Endothelial cell of umbilical vein (primary cell): ENCODE results near the gene KCNJ18. TPM values are rescaled to one million over a fixed set of nuclear protein-coding genes. Genes with fewer than 3 reads are reported as not detected.
"Not testable (repeated sequence)": the region's sequence is repeated elsewhere in the genome, so short reads cannot be mapped to it uniquely, and the experiment has no call there.

ENCODE experiments used
- BruUV-seq: library from RNA; stranded (reverse); fragments of 400-500 nt; replicated peaks from 2 replicates; lab custom pipeline; 2021; lab: Mats Ljungman, UMichigan
- CTCF ChIA-PET: fragments of 300-600, 350-600 bp; sonication (Branson Sonifier 250); formaldehyde crosslinking; loops from one replicate; lab custom pipeline; 2021; ENCODE audit warnings: antibody characterized with exemption, inconsistent platforms; lab: Charles Lee
- POLR2A ChIA-PET: fragments of 300-600, 350-600 bp; sonication (Branson Sonifier 250); formaldehyde crosslinking; loops from one replicate; lab custom pipeline; 2021; ENCODE audit warnings: antibody characterized with exemption, inconsistent platforms; lab: Charles Lee
- DNase-seq: peaks from one replicate; pipeline ENCODE4 v3.0.0-alpha.2; 2011; ENCODE audit warnings: low read depth, low spot score
- FAIRE-seq: peaks from 2 replicates; lab custom pipeline; 2011; peaks lifted over from hg19 to GRCh38; lab: Jason Lieb, UNC
- H2AFZ ChIP-seq: 2 replicates; pipeline ENCODE4 v1.6.0; 2012; ENCODE audit warnings: low read depth, low read length, control low read depth, inconsistent platforms
- H3K27ac ChIP-seq: 2 replicates; pipeline ENCODE4 v1.5.1; 2011; ENCODE audit warnings: low read depth, mild to moderate bottlenecking, control low read depth, low read length, moderate library complexity; ENCODE audit not compliant: insufficient read depth
- H3K27me3 ChIP-seq, 2 experiments: 2 replicates each; pipeline versions ENCODE4 v1.6.0 to v1.6.1; 2011; ENCODE audit warnings: low read length in 2 of 2, mixed read lengths in 1 of 2; ENCODE audit not compliant: control insufficient read depth in 2 of 2, insufficient read depth in 2 of 2
- H3K36me3 ChIP-seq, 2 experiments: 2 replicates in 1 of 2; 3 replicates in 1 of 2; pipeline ENCODE4 v1.5.1; 2011; ENCODE audit warnings: low read length in 2 of 2, mild to moderate bottlenecking in 1 of 2, moderate library complexity in 1 of 2; ENCODE audit not compliant: control insufficient read depth in 2 of 2, insufficient read depth in 2 of 2; ENCODE audit errors: extremely low read depth in 1 of 2
- H3K4me1 ChIP-seq: 3 replicates; pipeline ENCODE4 v1.5.1; 2011; ENCODE audit warnings: mild to moderate bottlenecking, low read length; ENCODE audit not compliant: control insufficient read depth, insufficient read depth; ENCODE audit errors: extremely low read depth
- H3K4me2 ChIP-seq: 2 replicates; pipeline ENCODE4 v1.6.1; 2011; ENCODE audit warnings: low read length, control low read depth, mixed read lengths; ENCODE audit not compliant: insufficient read depth
- H3K4me3 ChIP-seq, 3 experiments: fragments of 200-600 bp in 1 of 3; sonication (generic), shearing (Covaris generic) in 1 of 3; replicated peaks in 1 of 3; 2 replicates each; pipeline ENCODE4 v1.5.1; 2011 to 2016; ENCODE audit warnings: control low read depth in 3 of 3, low read length in 3 of 3, mild to moderate bottlenecking in 2 of 3, inconsistent platforms in 1 of 3, low read depth in 1 of 3, moderate library complexity in 1 of 3; ENCODE audit not compliant: insufficient read depth in 1 of 3
- H3K79me2 ChIP-seq: 2 replicates; pipeline ENCODE4 v1.6.0; 2012; ENCODE audit warnings: low read length, inconsistent platforms; ENCODE audit not compliant: control insufficient read depth, insufficient read depth
- H3K9ac ChIP-seq: replicated peaks from 2 replicates; pipeline ENCODE3; 2011; ENCODE audit warnings: low read length, control low read depth; ENCODE audit not compliant: insufficient read depth; ENCODE audit errors: extremely low read depth
- H3K9me1 ChIP-seq: replicated peaks from 3 replicates; pipeline ENCODE4 v1.6.0; 2011; ENCODE audit warnings: mild to moderate bottlenecking, low read length; ENCODE audit not compliant: control insufficient read depth, insufficient read depth; ENCODE audit errors: extremely low read depth
- H3K9me3 ChIP-seq: replicated peaks from 2 replicates; pipeline ENCODE4 v1.5.1; 2012; ENCODE audit warnings: low read length, inconsistent platforms; ENCODE audit not compliant: control insufficient read depth, insufficient read depth
- H4K20me1 ChIP-seq: replicated peaks from 2 replicates; pipeline ENCODE3; 2011; ENCODE audit warnings: mild to moderate bottlenecking, low read length; ENCODE audit not compliant: control insufficient read depth, insufficient read depth; ENCODE audit errors: extremely low read depth
- MYC ChIP-seq: IDR thresholded peaks from one replicate; pipeline ENCODE4 v1.6.1; 2011; ENCODE audit warnings: mild to moderate bottlenecking, low read depth, low read length
- dilution Hi-C: fragments of 300-500 bp; cut with MboI; formaldehyde crosslinking; loops from one replicate; pipeline ENCODE4 v1.15.0; 2019; ENCODE audit warnings: low sequenced_read_pairs; ENCODE audit not compliant: extremely low pct_ligation_motif_present
- intact Hi-C: fragments of 100-400 bp; cut with micrococcal nuclease; formaldehyde crosslinking; loops from one replicate; pipeline ENCODE4 v1.10.0; 2022
- polyA plus RNA-seq, 4 experiments: library from polyadenylated mRNA; depleted of rRNA in 3 of 4; stranded (reverse) in 3 of 4; unstranded in 1 of 4; fragments of >200 nt; gene quantifications; 2 replicates each; pipeline versions ENCODE4 v1.2.1 to v1.2.3, GENCODE V29; 2011 to 2012; ENCODE audit warnings: missing spikeins in 1 of 4
- total RNA-seq: library from RNA; stranded (reverse); gene quantifications from 2 replicates; pipeline ENCODE4 v1.2.3, GENCODE V29; 2021
- TF ChIP-seq, protein P1 (sequence below), 2 donors: IDR thresholded peaks; 1 replicate in 1 of 2; 2 replicates in 1 of 2; pipeline ENCODE4 v1.5.1; 2011; ENCODE audit warnings: low read length in 2 of 2, mild to moderate bottlenecking in 2 of 2, moderate library complexity in 2 of 2, control low read depth in 1 of 2, inconsistent platforms in 1 of 2, low read depth in 1 of 2; ENCODE audit not compliant: insufficient read depth in 1 of 2; ENCODE audit errors: extremely low read depth in 1 of 2

Gene KCNJ18
- total and polyA plus RNA-seq, 2 donors (not counting 3 experiments of a cell fraction or from before 2014, with no cell fraction given) = not detected

GRCh38 chr17:21741520-21741919 is 49.2 kb downstream of the KCNJ18 start:
- H3K4me2 ChIP-seq, H3K9me3 ChIP-seq, dilution Hi-C loops, H3K9ac ChIP-seq, H3K27ac ChIP-seq, BruUV-seq, intact Hi-C loops, H4K20me1 ChIP-seq, H3K4me1 ChIP-seq, FAIRE-seq, H3K36me3 ChIP-seq, H2AFZ ChIP-seq, H3K27me3 ChIP-seq, H3K9me1 ChIP-seq, H3K4me3 ChIP-seq, H3K79me2 ChIP-seq, DNase-seq, POLR2A ChIA-PET: not testable (repeated sequence)
- CTCF ChIA-PET = interaction anchor here (0.7 kb wide), 1 partner anchor 194 kb away, joined by 3 read pairs; no protein-coding TSS in a partner anchor

DNA sequence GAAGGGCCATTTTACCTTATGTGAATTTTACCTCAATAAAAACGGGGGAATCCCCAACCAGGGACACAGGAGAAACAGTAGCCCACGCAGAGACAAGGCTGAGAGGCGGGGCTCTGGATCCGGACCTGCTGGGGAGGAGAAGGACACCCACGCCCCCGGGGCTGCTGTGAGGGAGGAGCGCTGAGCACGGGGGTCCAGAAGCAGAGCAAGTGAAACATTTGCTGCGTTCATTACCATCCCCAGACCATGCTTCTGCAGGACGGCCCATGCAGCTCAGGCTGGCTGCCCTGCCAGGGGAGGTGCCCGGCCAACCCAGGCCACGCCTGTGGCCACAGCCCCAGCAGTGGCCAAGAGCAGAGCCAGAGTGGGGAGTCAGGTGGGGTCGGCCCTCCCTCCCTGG is 50.0 kb downstream of the KCNJ18 start:
- intact Hi-C loops = no loop called here
- H2AFZ ChIP-seq = no peak overlapping the region
- dilution Hi-C loops = no loop called here
- no TSS peak for BruUV-seq
- ChIA-PET POLR2A (no interaction called here), CTCF (interaction anchor here (0.7 kb wide), 1 partner anchor 195 kb away, joined by 3 read pairs; no protein-coding TSS in a partner anchor)
- H3K4me2 ChIP-seq = no peak overlapping the region
- H3K36me3 ChIP-seq = no peaks in the 10 kb centered on the region
- no peak overlapping the region for H3K27ac ChIP-seq
- H3K79me2 ChIP-seq = no peaks in the 10 kb centered on the region
- no peak for FAIRE-seq
- DNase-seq = no peak
- TF ChIP-seq, protein P1, sequence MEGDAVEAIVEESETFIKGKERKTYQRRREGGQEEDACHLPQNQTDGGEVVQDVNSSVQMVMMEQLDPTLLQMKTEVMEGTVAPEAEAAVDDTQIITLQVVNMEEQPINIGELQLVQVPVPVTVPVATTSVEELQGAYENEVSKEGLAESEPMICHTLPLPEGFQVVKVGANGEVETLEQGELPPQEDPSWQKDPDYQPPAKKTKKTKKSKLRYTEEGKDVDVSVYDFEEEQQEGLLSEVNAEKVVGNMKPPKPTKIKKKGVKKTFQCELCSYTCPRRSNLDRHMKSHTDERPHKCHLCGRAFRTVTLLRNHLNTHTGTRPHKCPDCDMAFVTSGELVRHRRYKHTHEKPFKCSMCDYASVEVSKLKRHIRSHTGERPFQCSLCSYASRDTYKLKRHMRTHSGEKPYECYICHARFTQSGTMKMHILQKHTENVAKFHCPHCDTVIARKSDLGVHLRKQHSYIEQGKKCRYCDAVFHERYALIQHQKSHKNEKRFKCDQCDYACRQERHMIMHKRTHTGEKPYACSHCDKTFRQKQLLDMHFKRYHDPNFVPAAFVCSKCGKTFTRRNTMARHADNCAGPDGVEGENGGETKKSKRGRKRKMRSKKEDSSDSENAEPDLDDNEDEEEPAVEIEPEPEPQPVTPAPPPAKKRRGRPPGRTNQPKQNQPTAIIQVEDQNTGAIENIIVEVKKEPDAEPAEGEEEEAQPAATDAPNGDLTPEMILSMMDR (IDR thresholded peaks at IDR 0.05; ENCODE audit: extremely low read depth in 1 of 2, insufficient read depth in 1 of 2, low read depth in 1 of 2, low read length in 2 of 2) = no peak
- TF ChIP-seq MYC = no peak
- H4K20me1 ChIP-seq = no peaks in the 10 kb centered on the region
- H3K27me3 ChIP-seq = no peaks in the 10 kb centered on the region
- no peak overlapping the region for H3K4me3 ChIP-seq
- no peak overlapping the region for H3K9ac ChIP-seq
- no peaks in the 10 kb centered on the region for H3K9me1 ChIP-seq
- no peaks in the 10 kb centered on the region for H3K4me1 ChIP-seq
- no peaks in the 10 kb centered on the region for H3K9me3 ChIP-seq

DNA sequence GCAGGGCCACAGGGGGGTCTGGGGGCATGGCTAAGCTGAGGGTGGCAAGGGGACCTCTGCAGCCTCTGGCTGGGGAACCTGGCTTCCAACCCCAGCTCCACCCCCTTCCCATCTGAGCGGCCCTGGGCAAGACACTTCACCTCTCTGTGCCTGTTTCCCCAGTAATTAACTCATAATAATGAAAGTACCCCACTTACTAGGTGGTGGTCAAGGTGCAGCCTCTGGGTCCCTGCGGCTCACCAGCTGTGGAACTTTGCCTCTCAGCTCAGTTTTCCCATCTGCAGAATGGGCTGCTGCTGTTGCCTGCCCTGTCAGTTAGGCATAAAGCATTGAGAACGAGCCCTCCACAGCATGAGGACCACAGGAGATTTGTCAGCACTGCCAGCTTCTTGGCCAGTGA is 51.8 kb downstream of the KCNJ18 start:
- H3K9me1 ChIP-seq, H3K4me1 ChIP-seq, CTCF ChIA-PET, H4K20me1 ChIP-seq, H3K79me2 ChIP-seq, POLR2A ChIA-PET, H3K9ac ChIP-seq, dilution Hi-C loops, H3K27ac ChIP-seq, H3K36me3 ChIP-seq, H3K4me3 ChIP-seq, H3K4me2 ChIP-seq, H3K9me3 ChIP-seq, H2AFZ ChIP-seq, DNase-seq, FAIRE-seq, H3K27me3 ChIP-seq, BruUV-seq, intact Hi-C loops: not testable (repeated sequence)
